IMR-90 (cell line): ENCODE measurements around the gene RNF17. TPM values are rescaled to one million over a fixed set of nuclear protein-coding genes. Genes with fewer than 3 reads are reported as not detected.

Source experiments
- ATAC-seq: fragments of 200-7000 bp; cut with Tn5 transposase; 2 replicates; pipeline ENCODE4 v1.9.1; 2020; ENCODE audit warnings: low read depth, mild to moderate bottlenecking, moderate library complexity
- BruUV-seq: library from RNA; stranded (reverse); fragments of 400-500 nt; replicated peaks from 2 replicates; lab custom pipeline; 2021; lab: Mats Ljungman, UMichigan
- CTCF ChIA-PET: fragments of 300-600 bp; formaldehyde crosslinking; extraction: SDS; loops from one replicate; lab custom pipeline; 2021; ENCODE audit warnings: antibody characterized with exemption; lab: Yijun Ruan, JAX
- POLR2A ChIA-PET: fragments of 300-600 bp; sonication (Branson Sonifier 250); formaldehyde crosslinking; loops from one replicate; lab custom pipeline; 2022; ENCODE audit warnings: antibody characterized with exemption; ENCODE audit not compliant: unreplicated experiment; lab: Charles Lee
- DNase-seq: peaks from one replicate; pipeline ENCODE4 v3.0.0; 2013
- H2AFZ ChIP-seq: replicated peaks from 2 replicates; pipeline ENCODE3; 2013; ENCODE audit warnings: low read length, mild to moderate bottlenecking; ENCODE audit not compliant: poor library complexity
- H2AK5ac ChIP-seq: 2 replicates; pipeline ENCODE4 v1.6.1; 2013; ENCODE audit warnings: low read depth, low read length, inconsistent platforms
- H2AK9ac ChIP-seq: replicated peaks from 2 replicates; pipeline ENCODE3; 2013; ENCODE audit warnings: mild to moderate bottlenecking, low read depth, low read length, moderate library complexity; ENCODE audit not compliant: poor library complexity
- H2BK120ac ChIP-seq: 2 replicates; pipeline ENCODE4 v1.6.1; 2013; ENCODE audit warnings: low read depth, low read length, inconsistent platforms
- H2BK15ac ChIP-seq: 3 replicates; pipeline ENCODE4 v1.6.1; 2013; ENCODE audit warnings: low read depth, low read length, inconsistent platforms
- H2BK20ac ChIP-seq: 2 replicates; pipeline ENCODE4 v1.6.1; 2013; ENCODE audit warnings: low read depth, mild to moderate bottlenecking, inconsistent platforms, low read length, moderate library complexity
- H2BK5ac ChIP-seq: 2 replicates; pipeline ENCODE4 v1.6.1; 2013; ENCODE audit warnings: mild to moderate bottlenecking, low read depth, low read length, inconsistent platforms; ENCODE audit not compliant: poor library complexity, severe bottlenecking
- H3K14ac ChIP-seq: replicated peaks from 2 replicates; pipeline ENCODE4 v1.6.1; 2013; ENCODE audit warnings: low read depth, low read length, inconsistent platforms
- H3K18ac ChIP-seq: 2 replicates; pipeline ENCODE4 v1.6.1; 2013; ENCODE audit warnings: low read depth, low read length, control low read depth
- H3K23ac ChIP-seq: 2 replicates; pipeline ENCODE4 v1.6.1; 2013; ENCODE audit warnings: low read depth, low read length, inconsistent platforms
- H3K27ac ChIP-seq: 2 replicates; pipeline ENCODE4 v1.5.1; 2013; ENCODE audit warnings: mild to moderate bottlenecking, control low read depth, low read length; ENCODE audit not compliant: insufficient read depth
- H3K27me3 ChIP-seq: 2 replicates; pipeline ENCODE4 v1.6.1; 2013; ENCODE audit warnings: low read length; ENCODE audit not compliant: control insufficient read depth, insufficient read depth
- H3K36me3 ChIP-seq: 2 replicates; pipeline ENCODE4 v1.6.1; 2013; ENCODE audit warnings: low read length, mixed read lengths; ENCODE audit not compliant: control insufficient read depth, insufficient read depth
- H3K4ac ChIP-seq: 2 replicates; pipeline ENCODE4 v1.6.1; 2013; ENCODE audit warnings: low read depth, low read length, inconsistent platforms
- H3K4me1 ChIP-seq: 2 replicates; pipeline ENCODE4 v1.6.1; 2013; ENCODE audit warnings: low read length, mixed read lengths; ENCODE audit not compliant: control insufficient read depth, insufficient read depth
- H3K4me2 ChIP-seq: 2 replicates; pipeline ENCODE4 v1.6.1; 2013; ENCODE audit warnings: low read depth, mild to moderate bottlenecking, control low read depth, low read length, moderate library complexity
- H3K4me3 ChIP-seq: 2 replicates; pipeline ENCODE4 v1.5.1; 2013; ENCODE audit warnings: low read depth, mild to moderate bottlenecking, control low read depth, low read length, moderate library complexity; ENCODE audit not compliant: insufficient read depth
- H3K56ac ChIP-seq: 2 replicates; pipeline ENCODE4 v1.6.1; 2013; ENCODE audit warnings: low read length, inconsistent platforms; ENCODE audit not compliant: insufficient read depth; ENCODE audit errors: extremely low read depth
- H3K79me1 ChIP-seq, 2 experiments: 2 replicates each; pipeline ENCODE4 v1.6.1; 2013; ENCODE audit warnings: low read length in 2 of 2, inconsistent platforms in 1 of 2, low read depth in 1 of 2
- H3K9ac ChIP-seq: 2 replicates; pipeline ENCODE4 v1.6.1; 2013; ENCODE audit warnings: low read depth, low read length, control low read depth
- H3K9me1 ChIP-seq: 2 replicates; pipeline ENCODE4 v1.6.1; 2013; ENCODE audit warnings: low read length, inconsistent platforms; ENCODE audit not compliant: insufficient read depth
- H3K9me3 ChIP-seq: 2 replicates; pipeline ENCODE4 v1.6.1; 2013; ENCODE audit warnings: low read length; ENCODE audit not compliant: control insufficient read depth, insufficient read depth
- H4K20me1 ChIP-seq: 2 replicates; pipeline ENCODE4 v1.6.1; 2013; ENCODE audit warnings: low read length, inconsistent platforms; ENCODE audit not compliant: insufficient read depth
- H4K5ac ChIP-seq: 2 replicates; pipeline ENCODE4 v1.6.1; 2013; ENCODE audit warnings: mild to moderate bottlenecking, low read depth, low read length, control low read depth
- H4K8ac ChIP-seq, 2 experiments: 2 replicates each; pipeline ENCODE4 v1.6.1; 2013; ENCODE audit warnings: low read depth in 2 of 2, low read length in 2 of 2, control low read depth in 1 of 2, inconsistent platforms in 1 of 2
- H4K91ac ChIP-seq: 2 replicates; pipeline ENCODE4 v1.6.1; 2013; ENCODE audit warnings: low read depth, low read length, inconsistent platforms; ENCODE audit not compliant: insufficient read depth
- CHD1 ChIP-seq: IDR thresholded peaks from 2 replicates; pipeline ENCODE4 v1.6.1; 2012; ENCODE audit warnings: low read depth, low read length, improper control_type of control experiment
- FOS ChIP-seq: fragments of 150-350 bp; IDR thresholded peaks from 2 replicates; pipeline ENCODE4 v1.6.1; 2016; ENCODE audit warnings: low read depth, low read length
- MAFK ChIP-seq: IDR thresholded peaks from 2 replicates; pipeline ENCODE4 v1.6.1; 2012; ENCODE audit warnings: low read depth, low read length, improper control_type of control experiment
- MAZ ChIP-seq: IDR thresholded peaks from 2 replicates; pipeline ENCODE4 v1.6.1; 2012; ENCODE audit warnings: low read depth, mild to moderate bottlenecking, low read length, improper control_type of control experiment, moderate library complexity, borderline replicate concordance
- MXI1 ChIP-seq: IDR thresholded peaks from 2 replicates; pipeline ENCODE4 v1.6.1; 2012; ENCODE audit warnings: low read depth, mild to moderate bottlenecking, low read length, moderate library complexity, borderline replicate concordance
- USF2 ChIP-seq: fragments of 150-350 bp; IDR thresholded peaks from 2 replicates; pipeline ENCODE4 v1.6.1; 2017; ENCODE audit warnings: mild to moderate bottlenecking, antibody characterized with exemption, low read length, low read depth
- WGBS, 2 experiments: methylation state at CpG; one replicate each; pipeline versions ENCODE4 v1.1.5 to v1.1.7; 2013; ENCODE audit warnings: missing lambda C conversion rate in 2 of 2; ENCODE audit not compliant: insufficient read length in 1 of 2; ENCODE audit errors: extremely low coverage in 2 of 2; 5-methylcytosine and 5-hydroxymethylcytosine counted together
- dilution Hi-C: fragments of 300-500 bp; cut with HindIII; formaldehyde crosslinking; loops from one replicate; pipeline ENCODE4 v1.14.3; 2018; ENCODE audit warnings: low sequenced_read_pairs; ENCODE audit not compliant: unreplicated experiment
- in situ Hi-C: fragments of 300-500 bp; cut with MboI; formaldehyde crosslinking; loops from 3 replicates; pipeline ENCODE4 v1.14.3; 2019; ENCODE audit warnings: low sequenced_read_pairs, inconsistent platforms, mixed read lengths
- intact Hi-C: fragments of 100-400 bp; cut with micrococcal nuclease; formaldehyde crosslinking; loops from 2 replicates; pipeline ENCODE4 v1.10.0; 2022
- polyA plus RNA-seq, 3 experiments: library from polyadenylated mRNA; depleted of rRNA; stranded (reverse); fragments of >200 nt; gene quantifications; 2 replicates each; pipeline ENCODE4 v1.2.3, GENCODE V29; 2012; ENCODE audit warnings: low replicate concordance in 1 of 3
- total RNA-seq: library from RNA; depleted of rRNA; stranded (reverse); fragments of >200 nt; gene quantifications from 2 replicates; pipeline ENCODE4 v1.2.3, GENCODE V29; 2012

The RNF17 gene
- total and polyA plus RNA-seq, 2 of the 4 experiments (the other 2 are of a cell fraction): 0.03 to 0.18 TPM

GRCh38 chr13:24725379-24725778, 38.6 kb upstream of the RNF17 start:
- Histone ChIP-seq H2AK9ac (no peak overlapping the region), H4K20me1 (no peaks in the 10 kb centered on the region), H3K4me2 (no peak overlapping the region), H3K27me3 (peaks cover 5% of the 10 kb centered on the region), H3K9ac (no peak overlapping the region), H4K8ac (no peak overlapping the region), H2BK15ac (no peak overlapping the region), H3K36me3 (no peaks in the 10 kb centered on the region), H3K23ac (no peak overlapping the region), H3K79me1 (no peaks in the 10 kb centered on the region), H3K4me1 (no peaks in the 10 kb centered on the region), H4K5ac (no peak overlapping the region), H2AK5ac (no peak overlapping the region), H3K18ac (no peak overlapping the region), H2BK20ac (no peak overlapping the region), H3K4ac (no peak overlapping the region), H2BK120ac (no peak overlapping the region), H2BK5ac (no peak overlapping the region), H3K9me1 (no peaks in the 10 kb centered on the region), H3K14ac (no peak overlapping the region), H4K91ac (no peak overlapping the region), H3K4me3 (no peak overlapping the region), H3K27ac (no peak overlapping the region), H2AFZ (no peak overlapping the region), H3K56ac (no peak overlapping the region), H3K9me3 (no peaks in the 10 kb centered on the region)
- intact Hi-C loops (loop anchor here (5.0 kb wide), 2 partner anchors 33 to 242 kb away; no protein-coding TSS in a partner anchor), in situ Hi-C loops (no loop called here), dilution Hi-C loops (no loop called here)
- WGBS, 2 experiments: 40% methylated on average over 1 of the region's 5 CpGs; no CpG with 5 or more reads in 1 of the 2 experiments
- DNase-seq (no peak), ATAC-seq (no peak)
- TF ChIP-seq MXI1 (no peak), CHD1 (no peak), USF2 (no peak), MAFK (no peak), FOS (no peak), MAZ (no peak)
- BruUV-seq: no TSS peak
- ChIA-PET POLR2A (no interaction called here), CTCF (no interaction called here)
